G401.6 (cell line): ENCODE measurements around the gene ESPNL.
"Not testable (repeated sequence)": the region's sequence is repeated elsewhere in the genome, so short reads cannot be mapped to it uniquely, and the experiment has no call there.

ENCODE experiments used
- FAIRE-seq: peaks from 2 replicates; lab custom pipeline; 2012; peaks lifted over from hg19 to GRCh38; lab: Jason Lieb, UNC

The ESPNL gene

DNA sequence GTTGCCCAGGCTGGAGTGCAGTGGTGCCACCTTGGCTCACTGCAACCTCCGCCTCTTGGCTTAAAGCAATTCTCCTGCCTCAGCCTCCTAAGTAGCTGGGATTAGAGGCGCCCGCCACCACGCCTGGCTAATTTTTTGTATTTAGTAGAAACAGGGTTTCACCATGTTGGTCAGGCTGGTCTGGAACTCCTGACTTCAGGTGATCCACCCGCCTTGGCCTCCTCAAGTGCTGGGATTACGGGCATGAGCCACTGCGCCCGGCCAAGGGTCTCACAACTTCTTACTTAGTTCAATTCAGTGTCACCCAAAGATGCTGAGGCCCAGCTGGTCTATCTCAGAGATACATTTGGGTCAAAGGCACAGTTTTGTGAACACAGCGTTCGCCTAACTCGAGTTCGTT, 15.6 kb downstream of the ESPNL start:
- not testable (repeated sequence) for FAIRE-seq

DNA sequence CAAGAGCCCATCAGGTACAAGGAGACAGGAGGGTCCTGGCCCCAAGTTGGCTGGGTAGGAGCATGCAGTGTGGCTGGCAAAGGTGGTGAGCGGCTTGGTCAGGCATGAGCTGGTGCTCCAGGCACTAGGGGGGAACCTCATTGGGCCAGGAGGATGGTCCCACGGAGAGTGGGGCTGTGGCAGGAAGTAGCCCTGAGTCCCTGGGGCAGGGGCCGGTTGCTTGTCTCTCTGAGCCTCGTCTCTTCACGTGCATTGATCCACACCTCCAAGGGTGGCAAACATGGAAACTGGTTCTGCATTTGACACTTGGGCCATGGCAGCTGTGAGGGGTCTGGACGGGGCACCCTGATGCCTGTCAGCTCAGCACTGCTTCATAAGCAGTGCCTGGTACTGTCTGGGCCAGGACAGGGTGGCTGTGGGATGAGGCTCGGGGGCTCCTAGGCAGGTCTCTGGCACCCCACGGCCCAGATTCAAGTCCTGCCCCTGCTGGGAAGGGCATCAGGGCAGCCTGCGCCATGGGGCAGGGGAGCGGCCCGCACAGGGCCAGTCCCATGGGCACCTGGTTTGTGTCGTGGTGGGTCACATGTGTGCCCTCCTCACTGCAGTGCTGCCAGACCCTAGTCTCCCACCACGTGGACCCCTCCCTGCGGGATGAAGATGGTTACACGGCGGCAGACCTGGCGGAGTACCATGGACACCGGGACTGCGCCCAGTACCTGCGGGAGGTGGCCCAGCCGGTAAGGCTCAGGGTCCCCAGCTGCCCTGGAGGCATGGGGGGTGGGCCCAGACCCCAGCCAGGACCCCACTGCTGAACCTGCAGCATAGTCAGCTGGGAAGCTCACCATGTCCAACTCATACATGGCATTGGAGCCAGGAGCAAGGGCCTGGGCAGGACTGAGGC, 16.4 kb downstream of the ESPNL start:
- no peak for FAIRE-seq

DNA sequence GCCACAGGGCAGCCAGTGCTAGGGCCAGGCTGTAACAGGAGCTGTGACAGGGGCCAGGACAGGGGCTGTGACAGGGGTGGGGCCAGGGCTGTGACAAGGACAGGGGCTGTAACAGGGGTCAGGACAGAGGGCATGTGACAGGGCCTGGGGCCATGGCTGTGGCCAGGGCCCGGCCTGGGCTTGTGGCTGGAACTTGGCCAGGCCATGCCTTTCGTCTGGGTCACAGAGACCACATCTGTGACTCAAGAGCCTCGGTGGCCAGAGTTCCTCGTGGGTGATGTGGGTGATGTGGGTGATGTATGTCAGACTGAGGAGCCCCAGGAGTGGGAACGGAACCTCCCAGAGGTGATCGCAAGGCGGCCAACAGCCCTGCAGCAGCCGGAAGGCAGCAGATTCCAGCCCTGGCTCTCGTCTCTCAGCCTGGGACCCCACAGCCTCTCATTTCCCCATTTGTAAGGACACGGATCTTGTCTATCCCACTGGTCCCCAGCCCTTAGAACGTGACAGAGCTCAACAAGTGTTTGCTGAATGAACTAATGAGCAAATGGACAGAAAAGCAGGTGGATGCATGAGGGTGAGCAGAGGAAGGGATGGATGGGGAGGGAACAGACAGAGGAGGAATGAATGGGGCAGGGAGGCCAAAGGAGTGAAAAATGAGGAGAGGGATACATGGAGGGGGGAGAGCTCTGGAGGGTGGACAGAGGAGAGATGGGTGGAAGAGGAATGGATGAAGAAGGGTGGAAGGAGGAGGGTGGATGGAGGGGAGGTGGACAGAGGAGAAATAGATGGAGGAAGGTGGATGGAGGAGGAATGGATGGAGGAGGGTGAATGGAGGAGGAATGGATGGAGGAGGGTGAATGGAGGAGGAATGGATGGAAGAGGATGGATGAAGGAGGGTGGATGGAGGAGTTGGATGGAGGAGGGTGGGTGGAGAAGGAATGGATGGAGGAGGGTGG, 17.3 kb downstream of the ESPNL start:
- no peak for FAIRE-seq

DNA sequence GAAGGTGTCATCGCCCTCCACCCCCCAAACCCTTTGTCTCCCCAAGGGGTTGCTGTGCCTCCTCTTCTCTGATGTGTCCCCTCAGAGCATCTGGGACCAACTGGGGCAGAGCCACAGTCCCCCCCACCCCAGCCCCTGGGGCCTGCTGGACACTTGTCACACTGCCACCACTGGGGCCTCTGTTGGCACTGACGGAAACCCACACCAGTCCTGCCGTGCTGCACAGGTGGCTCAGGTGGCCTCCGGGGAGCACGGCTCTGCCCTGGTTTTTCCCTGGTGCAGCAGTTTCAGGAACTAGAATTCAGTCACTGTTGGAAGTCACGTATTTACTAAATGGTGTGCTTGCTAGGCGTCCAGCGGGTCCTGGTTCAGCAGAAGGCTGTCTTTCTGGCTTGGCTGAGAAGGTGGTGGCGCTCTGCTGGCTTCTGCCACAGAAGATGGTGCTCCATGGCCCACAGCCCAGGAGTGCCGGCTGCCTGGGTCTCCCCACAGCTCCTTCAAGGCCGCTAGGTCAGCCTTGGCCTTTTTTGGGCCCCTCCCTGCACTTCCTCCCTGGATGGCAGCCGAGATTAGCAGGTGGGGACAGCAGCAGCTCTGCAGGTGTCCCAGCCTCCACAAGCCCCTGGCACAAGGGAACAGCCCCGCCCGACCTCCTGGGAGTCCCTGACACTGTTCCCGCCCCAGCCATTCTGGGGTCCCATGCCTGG, 19.8 kb downstream of the ESPNL start:
- FAIRE-seq: no peak

DNA sequence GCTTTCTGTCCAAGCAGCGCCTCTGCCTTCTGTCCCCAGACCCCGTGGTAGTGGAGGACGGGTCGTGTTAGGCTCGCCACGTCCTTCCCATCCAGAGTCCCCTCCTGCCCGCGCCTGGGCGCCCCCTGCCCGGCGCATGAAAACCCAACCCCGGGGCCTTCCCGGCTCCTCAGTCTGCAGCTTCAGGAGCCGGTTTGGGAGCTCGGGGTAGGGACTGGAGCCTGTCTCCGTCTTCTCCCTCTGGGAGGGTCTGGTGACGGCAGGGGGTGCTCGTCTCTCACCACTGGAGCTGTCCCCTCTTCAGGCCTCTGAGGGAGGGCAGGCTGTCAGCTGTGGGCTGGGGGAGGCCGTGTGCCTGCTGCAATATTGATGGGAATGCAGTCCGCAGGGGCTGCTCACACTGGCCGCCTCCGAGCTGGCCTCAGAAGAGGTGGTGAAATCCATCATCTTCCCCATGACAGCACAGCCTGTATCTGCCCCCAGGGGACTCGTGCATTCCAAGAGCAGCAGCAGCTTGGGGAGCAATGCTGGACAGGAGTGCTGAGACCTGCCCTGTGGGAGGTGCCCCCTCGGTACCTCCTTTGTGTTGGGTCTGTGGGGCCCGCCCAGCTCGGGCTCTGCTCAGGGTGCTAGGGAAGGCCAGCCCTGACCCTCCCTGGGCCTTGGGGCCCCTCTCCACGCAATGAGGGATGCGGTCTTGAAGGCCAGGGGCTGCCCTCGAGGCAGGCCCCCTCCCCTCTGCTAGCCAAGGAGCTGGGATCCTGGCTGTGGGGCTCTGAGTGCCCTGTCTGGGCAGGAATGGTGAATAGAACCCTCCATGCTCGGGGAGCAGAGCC, 20.5 kb downstream of the ESPNL start:
- FAIRE-seq: no peak

DNA sequence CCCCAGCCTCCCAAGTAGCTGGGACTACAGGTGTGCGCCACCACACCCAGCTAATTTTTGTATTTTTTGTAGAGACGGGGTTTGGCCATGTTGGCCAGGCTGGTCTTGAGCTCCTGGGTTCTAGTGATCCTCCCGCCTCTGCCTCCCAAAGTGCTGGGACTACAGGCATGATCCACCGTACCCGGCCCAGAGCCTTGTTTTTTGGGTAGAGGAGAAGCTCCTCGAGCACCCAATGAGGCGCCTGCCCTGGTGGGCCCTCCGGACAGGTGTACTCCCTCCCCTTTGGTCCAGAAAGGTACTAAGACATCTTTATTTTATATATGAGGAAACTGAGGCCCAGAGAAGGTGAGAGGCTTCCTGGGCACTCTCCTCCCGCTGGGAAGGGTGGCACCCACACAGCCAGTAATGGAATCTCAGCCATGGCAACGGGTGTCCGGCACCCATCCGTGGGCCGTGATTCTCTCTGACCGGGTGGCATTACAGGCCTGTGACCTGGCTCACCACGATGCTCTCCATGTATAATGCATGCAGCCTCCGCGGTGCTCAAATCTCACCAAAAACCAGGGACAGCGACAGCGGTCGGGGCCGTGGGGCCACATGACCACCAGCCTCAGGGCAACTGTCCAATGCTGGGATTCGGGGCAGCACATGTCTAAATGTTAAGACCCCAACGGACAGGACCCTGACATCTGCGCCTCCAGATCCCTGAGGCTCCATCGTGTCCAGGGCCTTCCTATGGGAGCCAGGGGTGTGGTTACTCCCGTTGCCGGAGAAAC, 21.6 kb downstream of the ESPNL start:
- FAIRE-seq: no peak

DNA sequence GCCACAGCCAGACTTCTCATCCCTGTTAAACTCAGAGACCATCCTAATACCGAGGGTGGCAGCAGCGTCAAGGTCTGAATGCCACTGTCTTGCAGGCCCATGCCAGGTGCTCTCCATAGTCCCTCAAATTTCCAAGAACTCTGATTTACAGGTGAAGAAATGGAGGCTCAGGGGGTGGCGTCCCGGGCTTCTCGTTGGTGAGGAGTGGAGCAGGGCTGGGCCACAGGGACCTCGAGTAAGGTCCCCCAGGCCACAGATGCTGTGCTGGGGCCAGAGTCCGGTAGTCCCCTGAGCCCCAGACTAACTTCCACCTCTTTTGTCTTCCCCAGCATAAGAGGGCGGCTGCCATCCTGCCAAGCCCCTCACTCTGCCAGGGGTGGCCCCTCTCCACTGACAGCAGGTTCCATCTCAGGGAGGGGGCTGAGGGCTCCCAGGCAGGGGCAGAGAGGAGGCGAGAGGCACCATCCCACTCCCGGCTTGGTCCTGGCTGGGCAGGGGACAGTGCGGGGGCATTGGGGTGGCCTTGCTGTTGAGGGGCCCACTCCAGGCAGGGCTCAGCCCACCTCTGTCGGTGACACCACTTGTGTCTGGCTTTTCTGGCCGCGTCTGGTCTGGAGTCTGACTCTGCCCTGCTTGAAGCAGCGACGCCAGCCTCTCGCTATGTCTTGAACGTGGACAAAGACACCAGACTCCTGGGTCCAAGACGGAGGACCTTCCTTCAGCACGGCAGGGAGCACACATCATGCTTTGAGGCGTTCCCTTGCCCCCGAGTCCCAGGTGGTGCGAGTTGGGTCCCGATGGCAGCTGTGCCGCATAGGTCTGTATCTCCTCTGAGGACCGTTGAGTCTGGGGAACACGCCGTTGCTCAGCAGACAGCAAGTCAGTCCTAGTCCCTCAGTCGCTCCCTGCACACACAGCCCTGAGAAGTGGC, 22.4 kb downstream of the ESPNL start:
- FAIRE-seq: no peak

DNA sequence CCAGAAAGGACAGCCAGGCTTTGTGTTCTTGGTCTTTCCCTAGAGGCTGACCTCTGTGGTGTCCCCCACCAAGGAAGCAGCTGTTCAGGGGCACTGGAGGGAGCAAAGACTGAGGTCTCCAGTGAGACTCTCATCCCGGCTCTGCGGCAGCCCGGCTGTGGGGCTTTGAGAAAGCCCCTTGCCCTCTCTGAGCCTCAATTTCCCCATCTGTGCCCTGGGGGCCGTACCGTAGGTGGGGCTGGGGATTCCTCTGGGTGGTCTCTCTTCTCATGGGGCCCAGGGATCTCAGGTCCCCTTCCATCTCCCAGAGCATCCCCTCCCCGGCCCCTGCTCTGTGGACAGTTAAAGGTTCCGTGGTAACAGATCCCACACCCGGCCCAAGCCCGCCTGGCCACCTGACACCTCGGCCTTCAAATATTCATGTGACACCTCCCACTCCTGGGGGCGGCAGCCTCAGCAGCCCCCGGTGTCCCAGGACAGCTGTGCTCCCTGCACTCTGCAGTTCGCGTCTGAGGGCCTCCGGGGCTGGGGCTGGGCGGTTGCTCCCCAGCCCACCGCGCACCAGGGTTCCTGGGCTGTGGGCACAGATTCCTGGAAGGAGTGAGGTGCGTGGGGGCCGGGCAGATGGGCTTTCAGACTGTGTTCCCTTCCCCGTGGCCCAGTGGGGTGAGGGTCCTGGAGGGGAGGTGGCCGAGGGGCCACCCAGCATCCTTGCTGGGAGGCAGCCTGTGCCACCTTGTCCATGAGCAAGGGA, 23.3 kb downstream of the ESPNL start:
- no peak for FAIRE-seq

DNA sequence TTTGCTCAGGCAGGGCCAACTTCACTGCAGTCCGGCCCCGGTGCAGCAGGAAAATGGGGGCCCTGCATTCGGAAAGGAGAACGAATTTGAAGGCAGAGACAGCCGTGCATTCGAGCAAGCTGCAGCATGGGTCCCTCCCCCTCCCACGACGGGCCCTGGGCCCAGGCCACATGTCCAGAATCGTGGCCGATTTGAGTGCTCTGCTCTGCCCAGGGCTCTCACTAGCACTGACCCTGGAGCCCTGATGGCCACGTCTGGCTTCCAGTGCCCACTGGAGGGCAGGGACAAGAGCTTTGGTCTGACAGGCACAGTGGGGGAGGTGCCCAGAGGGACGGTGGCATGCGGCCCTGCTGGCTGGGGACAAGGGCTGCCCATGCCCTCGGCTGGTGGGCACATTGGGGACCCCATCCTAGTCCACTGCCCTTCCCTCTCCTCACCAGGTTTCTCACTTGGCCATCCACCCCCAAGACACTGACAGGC, 23.9 kb downstream of the ESPNL start:
- FAIRE-seq: no peak

DNA sequence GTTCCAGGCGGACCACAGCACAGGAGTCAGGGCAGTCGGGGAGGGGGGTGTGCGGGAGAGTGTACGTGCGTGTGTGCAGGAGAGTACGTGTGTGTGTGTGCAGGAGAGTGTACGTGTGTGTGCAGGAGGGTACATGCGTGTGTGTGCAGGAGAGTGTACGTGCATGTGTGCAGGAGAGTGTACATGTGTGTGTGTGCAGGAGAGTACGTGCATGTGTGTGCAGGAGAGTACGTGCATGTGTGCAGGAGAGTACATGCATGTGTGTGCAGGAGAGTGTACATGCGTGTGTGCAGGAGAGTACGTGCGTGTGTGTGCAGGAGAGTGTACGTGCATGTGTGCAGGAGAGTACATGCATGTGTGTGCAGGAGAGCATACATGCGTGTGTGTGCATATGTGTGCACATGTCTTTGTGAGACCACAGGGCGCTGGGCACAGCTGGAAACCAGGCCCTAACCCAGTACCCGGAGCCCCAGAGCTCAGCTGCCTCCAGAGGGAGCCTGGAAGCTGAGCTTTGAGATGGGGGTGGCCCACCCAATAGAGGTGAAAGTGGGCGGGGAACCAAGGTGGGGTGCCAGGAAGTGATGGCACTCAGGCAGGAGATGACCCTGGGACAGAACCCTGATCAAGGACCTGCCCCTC, 24.5 kb downstream of the ESPNL start:
- FAIRE-seq: no peak

DNA sequence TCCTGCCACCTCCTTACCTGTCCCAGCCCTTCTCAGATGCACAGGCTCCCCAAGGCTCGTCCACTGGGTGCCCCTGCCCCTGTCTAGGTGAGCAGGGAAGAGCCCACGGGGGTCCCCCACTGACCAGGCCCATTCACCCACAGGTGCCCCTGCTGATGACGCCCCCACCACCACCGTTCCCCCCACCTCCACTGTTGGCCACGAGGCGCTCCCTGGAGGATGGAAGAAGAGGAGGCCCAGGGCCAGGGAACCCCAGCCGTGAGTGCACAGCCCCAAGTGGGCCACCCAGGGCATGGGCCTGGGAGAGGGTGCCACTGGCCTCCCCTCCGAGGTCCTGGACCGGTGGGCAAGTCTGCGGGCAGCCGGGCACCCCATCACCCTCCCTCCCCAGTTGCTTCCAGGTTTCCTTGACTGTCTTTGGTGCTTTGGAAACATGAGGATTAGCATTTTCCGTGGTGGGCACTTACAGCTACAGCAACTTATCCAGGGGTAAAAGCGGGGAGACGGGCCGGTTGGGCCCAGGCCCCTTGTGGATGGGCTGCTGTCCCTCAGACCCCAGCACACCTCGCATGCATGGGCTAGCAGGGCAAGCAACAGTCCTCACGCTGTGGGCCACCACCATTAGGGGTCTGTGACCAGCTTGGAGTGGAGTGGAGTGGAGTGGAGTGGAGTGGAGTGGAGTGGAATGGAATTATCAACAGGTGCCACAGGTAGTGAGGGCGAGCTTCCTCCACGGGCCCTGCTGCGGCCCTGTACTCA, 25.2 kb downstream of the ESPNL start:
- FAIRE-seq: no peak

DNA sequence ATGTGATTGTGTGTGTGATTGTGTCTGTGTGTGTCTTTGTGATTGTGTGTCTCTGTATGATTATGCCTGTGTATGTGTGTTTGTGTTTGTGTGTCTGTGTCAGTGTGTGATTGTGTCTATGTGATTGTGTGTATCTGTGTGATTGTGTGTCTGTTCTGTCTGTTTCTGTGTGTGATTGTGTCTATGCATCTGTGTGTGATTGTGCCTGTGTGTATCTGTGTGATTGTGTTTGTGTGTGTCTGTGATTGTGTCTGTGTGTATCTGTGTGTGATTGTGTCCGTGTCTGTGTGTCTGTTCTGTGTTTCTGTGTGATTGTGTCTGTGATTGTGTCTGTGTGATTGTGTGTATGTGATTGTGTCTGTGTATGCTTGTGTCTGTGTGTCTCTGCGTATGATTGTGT, 26.2 kb downstream of the ESPNL start:
- no peak for FAIRE-seq

DNA sequence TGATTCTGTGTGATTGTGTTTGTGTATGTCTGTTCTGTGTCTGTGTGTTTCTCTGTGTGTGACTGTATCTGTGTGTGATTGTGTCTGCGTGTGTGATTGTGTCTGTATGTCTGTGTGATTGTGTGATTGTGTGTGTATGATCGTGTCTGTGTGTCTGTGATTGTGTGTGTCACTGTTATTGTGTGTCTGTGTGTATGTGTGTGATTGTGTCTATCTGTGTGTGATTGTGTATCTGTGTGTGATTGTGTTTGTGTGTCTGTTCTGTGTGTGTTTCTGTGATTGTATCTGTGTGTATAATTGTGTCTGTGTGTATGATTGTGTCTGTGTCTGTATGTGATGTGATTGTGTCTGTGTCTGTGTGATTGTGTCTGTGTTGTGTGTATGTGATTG, 26.6 kb downstream of the ESPNL start:
- no peak for FAIRE-seq

DNA sequence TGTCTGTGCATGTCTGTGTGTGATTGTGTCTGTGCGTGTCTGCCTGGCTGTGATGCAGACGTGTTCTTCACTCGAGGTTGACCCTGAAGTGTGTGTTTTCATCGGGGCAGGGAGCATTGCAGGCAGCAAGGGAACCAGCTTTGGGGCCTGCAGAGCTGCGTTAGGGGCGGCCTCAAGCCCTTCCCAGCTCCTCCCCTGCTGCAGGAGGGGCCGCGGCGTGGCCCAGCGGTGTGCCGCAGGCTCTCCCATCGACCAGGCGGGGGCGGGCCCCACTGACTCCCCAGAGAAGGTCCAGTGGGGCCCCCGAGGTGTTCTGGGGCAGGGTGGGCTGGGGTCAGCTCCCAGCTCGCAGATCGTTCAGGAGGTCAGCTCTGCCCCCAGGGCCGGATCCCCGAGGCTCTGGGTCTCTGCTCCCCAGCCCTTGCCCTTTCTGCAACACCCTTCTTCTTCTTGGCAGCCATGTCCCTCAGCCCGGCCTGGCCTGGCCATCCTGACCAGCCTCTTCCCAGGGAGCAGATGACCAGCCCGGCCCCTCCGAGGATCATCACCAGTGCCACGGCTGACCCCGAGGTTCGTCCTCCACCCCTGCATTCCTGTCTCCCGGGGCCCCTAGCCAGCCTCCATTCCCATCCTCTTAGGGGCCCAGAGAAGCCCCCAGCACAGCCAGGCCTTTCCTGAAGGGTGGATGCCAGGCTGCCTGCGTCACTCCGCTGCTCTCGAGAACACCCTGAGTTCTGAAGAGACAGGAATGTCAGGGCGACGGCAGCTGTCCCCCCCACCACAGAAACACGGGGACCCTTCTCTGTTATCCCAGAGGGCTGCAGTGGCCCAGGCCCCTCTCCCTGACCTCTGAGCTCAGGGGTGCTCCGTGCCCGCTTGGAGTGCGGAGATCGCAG, 27.3 kb downstream of the ESPNL start:
- FAIRE-seq: no peak

DNA sequence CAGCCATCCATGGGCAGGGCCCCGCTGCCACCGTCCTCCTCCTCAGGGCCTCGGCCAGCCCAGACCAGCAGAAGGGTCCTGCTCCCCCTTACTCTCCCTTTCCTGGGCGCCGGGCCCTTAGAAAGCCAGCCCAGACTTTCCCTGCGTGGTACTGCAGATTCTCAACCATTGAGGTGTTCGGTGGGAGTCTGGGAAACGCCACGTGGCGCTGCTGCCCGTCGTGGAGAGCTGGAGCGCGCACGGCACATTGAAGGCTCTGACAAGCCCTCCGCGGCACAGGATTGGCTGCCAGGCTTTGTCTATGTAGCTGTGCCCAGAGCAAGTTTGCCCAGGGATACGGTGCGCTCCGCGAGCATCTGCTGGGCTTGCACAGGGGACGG, 27.9 kb downstream of the ESPNL start:
- no peak for FAIRE-seq

DNA sequence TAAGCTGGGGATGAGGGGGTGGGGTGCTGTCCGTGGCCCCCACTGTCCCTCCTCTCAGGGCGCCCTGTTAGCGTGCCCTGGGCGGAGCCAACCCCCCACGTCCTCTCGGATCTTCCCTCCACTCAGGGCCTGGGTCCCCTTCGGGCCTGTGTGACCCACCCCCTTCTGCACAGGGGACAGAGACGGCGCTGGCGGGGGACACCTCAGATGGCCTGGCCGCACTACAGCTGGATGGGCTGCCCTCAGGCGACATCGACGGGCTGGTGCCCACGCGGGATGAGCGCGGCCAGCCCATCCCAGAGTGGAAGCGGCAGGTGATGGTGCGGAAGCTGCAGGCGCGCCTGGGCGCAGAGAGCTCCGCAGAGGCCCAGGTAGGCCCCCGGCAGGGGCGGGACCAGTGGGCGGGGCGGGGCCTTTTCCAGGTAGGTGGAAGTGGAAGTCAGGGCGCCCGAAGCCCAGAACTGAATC, 28.4 kb downstream of the ESPNL start:
- no peak for FAIRE-seq
